Nucleus accumbens (tissue), 56 donors: ENCODE data around the gene SPINT1.

Experiments used
- DNase-seq, 56 donors: peaks; one replicate each; lab custom pipeline; 2025; lab: John Stamatoyannopoulos, UW

SPINT1 gene, protein sequence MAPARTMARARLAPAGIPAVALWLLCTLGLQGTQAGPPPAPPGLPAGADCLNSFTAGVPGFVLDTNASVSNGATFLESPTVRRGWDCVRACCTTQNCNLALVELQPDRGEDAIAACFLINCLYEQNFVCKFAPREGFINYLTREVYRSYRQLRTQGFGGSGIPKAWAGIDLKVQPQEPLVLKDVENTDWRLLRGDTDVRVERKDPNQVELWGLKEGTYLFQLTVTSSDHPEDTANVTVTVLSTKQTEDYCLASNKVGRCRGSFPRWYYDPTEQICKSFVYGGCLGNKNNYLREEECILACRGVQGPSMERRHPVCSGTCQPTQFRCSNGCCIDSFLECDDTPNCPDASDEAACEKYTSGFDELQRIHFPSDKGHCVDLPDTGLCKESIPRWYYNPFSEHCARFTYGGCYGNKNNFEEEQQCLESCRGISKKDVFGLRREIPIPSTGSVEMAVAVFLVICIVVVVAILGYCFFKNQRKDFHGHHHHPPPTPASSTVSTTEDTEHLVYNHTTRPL

DNA sequence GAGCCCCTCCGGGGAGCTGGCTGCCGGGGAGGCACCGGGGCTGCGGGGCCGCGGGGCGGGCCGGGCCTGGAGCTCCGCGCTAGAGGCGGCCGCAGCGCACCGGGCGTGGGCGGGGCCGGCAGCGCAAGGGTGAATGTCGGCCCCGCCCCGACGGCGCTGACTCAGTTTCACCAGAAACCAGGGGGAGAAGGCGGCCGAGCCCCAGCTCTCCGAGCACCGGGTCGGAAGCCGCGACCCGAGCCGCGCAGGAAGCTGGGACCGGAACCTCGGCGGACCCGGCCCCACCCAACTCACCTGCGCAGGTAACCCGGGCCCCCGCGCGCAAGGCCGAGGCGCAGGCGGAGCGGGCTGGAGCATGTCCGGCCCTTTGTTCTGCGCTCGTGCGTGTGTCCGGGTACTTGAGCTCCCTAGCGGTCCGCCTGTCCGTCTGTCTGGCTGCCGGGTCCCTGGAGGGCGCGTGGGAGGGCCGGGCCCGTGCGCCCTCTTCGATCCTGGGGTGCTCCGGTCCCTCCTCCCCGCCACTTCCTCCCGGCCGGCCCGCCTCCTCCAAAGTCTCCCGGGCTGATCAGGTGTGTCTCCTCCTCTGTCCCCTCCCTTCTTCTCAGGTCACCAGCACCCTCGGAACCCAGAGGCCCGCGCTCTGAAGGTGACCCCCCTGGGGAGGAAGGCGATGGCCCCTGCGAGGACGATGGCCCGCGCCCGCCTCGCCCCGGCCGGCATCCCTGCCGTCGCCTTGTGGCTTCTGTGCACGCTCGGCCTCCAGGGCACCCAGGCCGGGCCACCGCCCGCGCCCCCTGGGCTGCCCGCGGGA is at the start of gene SPINT1:
Gene SPINT1 (plus strand): TSS at position 164 of the 811 bp plus-strand sequence. CDS start 507 bp downstream, at position 671.
- DNase-seq, result peak in 1 of 56 donors; percentile 2

DNA sequence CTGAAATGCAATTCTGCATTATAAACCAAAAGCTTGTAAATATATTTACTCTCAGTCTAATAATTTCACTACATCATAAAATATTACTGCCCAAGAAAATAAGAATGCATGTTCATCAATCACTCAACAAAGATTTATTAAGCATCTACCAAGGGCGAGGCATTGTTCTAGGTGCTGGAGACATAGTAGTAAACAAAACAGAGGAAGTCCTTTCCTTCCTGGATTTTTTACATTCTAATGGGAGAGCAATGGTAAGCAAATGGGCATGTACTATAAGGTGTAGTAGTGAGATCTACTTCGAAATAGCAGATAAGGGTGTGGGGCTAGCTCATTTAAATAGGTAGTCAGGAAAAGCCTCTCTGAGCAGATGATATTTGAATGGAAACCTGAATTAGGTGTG is 47.8 kb upstream of the SPINT1 start:
- DNase-seq, result no peak

DNA sequence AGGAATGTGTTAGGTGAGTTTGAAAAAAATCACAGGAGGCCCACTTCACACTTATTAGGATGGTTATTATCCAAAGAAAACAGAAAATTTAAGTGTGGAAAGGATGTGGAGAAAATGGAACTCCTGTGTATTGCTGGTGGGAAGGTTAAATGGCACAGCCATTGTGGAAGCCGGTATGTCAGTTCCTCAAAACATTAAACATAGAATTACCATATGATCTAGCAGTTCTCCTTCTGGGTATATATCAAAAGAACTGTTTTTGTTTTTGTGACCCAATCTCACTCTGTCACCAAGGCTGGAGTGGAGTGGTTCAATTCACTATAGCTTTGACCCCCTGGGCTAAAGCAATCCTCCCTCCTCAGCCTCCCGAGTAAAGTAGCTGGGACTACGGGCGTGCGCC is 47.3 kb upstream of the SPINT1 start:
- no peak for DNase-seq

DNA sequence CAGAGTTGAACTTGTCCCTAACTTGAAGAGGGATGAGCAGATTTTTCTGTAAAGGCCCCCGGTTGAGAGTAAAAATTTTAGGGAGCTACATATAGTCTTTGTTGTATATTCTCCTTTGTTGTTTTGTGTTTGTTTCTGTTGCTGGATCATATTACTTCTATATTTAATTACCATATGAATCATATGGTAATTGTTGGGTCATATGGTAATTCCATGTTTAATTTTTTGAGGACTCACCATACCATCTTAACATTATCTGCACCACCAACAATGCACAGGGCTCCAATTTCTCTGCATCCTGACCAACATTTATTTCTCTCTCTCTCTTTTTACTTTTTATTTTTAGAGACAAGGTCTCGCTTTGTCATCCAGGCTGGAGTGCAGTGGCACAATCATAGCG is 44.3 kb upstream of the SPINT1 start:
- DNase-seq, result no peak

GRCh38 chr15:40803076-40803475 is 40.8 kb upstream of the SPINT1 start:
- DNase-seq, result no peak

GRCh38 chr15:40803688-40804087 is 40.2 kb upstream of the SPINT1 start:
- no peak for DNase-seq

DNA sequence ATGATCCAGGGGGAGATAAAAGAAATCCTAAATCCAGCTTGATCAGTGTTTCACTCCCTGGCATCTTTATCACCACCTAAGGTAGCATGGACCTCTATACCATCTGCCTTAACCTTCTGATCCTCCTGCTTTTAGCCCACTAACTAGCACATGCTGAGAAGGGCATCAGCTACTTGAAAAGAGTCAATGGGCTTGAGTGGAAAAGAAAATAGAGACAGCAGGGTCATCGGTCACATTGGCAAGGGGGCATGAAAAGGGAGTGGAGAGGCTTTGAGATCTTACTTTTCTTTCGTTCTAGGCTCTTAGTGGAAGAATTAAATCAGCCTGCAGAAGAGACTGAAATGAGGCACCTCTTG is 37.2 kb upstream of the SPINT1 start:
- DNase-seq, result no peak

DNA sequence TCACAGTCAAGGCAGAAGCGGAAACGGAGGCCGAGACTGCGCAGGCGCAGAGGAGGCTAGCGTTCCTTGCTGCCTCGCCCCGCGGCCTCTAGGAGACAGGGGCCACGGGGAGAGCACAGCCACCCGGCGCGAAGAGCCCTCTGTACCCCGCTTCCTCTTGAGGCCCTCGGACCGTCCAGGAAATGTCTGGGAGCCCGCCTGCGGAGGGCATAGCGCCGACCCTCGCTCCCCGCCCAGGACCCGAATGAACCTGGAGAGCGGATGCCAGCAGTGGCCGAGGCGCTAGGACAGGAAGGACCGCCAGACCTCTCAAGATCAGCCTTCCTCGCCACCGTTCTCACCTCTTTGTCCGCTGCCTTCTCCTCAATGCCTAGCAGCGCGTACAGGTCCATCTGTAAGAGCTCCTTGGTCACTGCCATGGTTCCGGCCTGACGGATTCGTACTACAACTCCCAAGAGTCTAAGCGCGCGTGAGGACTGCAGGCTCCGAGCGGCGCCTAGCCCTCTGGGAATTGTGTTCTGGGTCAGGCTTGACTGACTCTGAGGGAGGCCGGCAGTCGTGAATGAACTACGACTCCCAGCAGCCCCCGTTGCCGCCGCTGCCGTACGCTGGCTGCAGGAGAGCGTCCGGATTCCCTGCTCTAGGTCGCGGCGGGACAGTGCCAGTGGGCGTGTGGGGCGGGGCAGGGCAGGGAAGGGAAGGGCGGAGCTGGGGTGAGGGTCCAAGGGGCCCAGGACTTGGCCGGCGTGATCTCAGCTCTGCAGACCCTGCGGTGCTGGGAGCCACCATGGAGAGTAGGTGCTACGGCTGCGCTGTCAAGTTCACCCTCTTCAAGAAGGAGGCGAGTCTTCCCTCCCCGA is 36.6 kb upstream of the SPINT1 start, which contains the start of the genes DNAJC17 and ZFYVE19:
Gene DNAJC17 (minus strand): TSS at position 446 of the 860 bp plus-strand sequence. CDS start 27 bp downstream, at position 419.
Gene ZFYVE19 (plus strand): TSS at position 62 of the 860 bp plus-strand sequence. CDS start 501 bp downstream, at position 563.
- DNase-seq, result peak; percentile 80 to 99 (median 96)

GRCh38 chr15:40807888-40808461 is 35.9 kb upstream of the SPINT1 start:
- peak in 1 of 56 donors; percentile 26 for DNase-seq

GRCh38 chr15:40808861-40809450 is 34.9 kb upstream of the SPINT1 start:
- no peak for DNase-seq

GRCh38 chr15:40812721-40813425 is 31.0 kb upstream of the SPINT1 start:
- DNase-seq, result no peak

GRCh38 chr15:40815042-40815698 is 28.7 kb upstream of the SPINT1 start:
- peak in 12 of 56 donors; percentile 1 to 19 (median 8) for DNase-seq

DNA sequence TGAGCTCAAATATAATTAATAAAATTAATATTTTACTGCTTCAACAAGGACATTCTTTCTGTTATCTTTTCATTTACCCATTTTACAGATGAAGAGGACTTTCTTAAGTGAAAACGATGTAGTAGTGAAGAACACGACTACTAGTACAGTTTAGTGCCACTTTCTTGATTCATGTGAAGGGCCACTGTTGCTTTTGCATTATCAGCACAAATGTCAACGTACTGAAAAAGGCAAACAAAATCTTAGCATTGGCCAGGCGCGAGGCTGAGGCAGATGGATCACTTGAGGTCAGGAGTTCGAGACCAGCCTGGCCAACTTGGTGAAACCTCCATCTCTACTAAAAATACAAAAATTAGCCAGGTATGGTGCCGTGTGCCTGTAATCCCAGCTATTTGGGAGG is 24.8 kb upstream of the SPINT1 start:
- no peak for DNase-seq

DNA sequence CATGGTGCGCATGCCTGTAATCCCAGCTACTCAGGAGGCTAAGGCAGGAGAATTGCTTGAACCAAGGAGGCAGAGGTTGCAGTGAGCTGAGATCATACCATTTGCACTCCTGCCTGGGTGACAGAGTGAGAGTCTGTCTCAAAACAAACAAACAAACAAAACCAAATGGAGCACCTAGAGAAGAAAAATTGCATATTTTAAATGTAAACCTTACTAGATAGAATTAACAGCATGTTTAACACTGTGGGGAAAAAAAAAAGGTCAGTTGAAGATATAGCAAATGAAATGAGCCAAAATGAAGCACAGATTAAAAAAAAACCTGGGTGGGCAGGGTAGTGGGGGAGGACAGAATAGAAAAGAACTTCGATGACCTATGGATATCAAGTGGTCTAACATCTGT is 22.7 kb upstream of the SPINT1 start:
- DNase-seq, result no peak

- no peak for DNase-seq
These were observed 20.1 kb upstream of the SPINT1 start for GRCh38 chr15:40823572-40824343.

- DNase-seq, result no peak
These were observed 18.0 kb upstream of the SPINT1 start for GRCh38 chr15:40825661-40826422.
